ENCODE results near the gene OPCML.

Gene OPCML

DNA sequence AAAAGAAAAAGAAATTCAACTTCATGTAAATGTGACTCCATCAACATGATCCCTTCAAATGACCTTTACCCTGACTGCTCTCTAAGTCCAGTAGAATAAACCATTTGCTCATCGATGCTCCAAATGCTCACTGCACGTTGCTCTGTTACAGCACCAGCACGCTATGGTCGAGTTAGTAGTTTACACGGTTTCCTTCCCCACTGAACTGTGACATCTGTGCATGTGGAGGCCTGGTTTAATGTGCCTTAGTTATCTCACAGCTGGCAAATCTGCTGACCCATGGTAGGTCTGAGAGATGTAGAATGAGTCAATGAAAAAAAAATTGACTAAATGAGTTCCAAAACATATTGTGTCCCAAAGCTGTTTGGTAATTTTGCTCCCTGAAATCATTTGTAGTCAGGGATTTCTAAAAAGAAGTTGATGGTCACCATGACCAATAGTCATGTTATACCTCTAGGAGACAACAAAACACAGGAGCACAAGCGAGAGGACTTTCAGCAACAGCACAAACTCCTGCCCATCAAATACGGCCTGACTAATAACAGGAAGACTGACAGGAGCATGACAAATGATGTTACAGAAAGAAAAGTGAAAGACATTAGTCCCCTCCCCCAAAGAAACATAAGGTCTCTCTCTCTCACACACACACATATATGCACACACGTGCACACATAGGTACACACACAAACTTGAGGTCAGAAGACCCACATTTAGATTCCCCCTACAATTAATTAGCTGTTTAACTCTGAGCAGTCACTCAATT is 624.5 kb downstream of the OPCML start:
- Histone ChIP-seq H3K36me3 (replicated peaks) (no peaks in the 10 kb centered on the region), H3K4me1 (no peaks in the 10 kb centered on the region), H3K9me3 (no peaks in the 10 kb centered on the region), H3K27me3 (ENCODE audit: low read depth) (no peaks in the 10 kb centered on the region), H3K4me3 (no peak overlapping the region)
- in situ Hi-C loops (cut with MboI; ENCODE audit: low sequenced_read_pairs), result no loop called here
- no peak for DNase-seq (ENCODE audit: low spot score in 2 of 2)

DNA sequence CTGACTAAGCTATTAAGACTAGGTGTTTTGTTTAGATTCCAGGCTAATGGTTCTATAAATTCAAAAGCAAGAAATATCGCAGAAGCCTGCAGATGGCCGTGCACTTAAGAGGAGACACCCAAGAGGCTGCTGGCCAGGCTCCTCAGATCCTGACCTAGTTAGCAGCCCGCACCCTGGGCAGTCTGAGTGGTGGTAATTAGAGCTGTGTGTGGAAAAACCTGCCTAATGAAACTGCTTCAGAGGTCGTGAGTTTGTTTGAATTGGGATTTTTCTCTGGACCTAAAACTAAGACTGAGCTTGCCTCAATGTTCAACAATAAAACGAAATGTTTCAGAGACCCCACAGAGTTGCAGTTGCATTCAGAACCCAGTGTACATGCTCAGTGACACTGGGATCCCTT is 627.7 kb downstream of the OPCML start:
- Histone ChIP-seq H3K9me3 (no peaks in the 10 kb centered on the region), H3K4me1 (no peaks in the 10 kb centered on the region), H3K4me3 (no peak overlapping the region), H3K27me3 (ENCODE audit: low read depth) (no peaks in the 10 kb centered on the region), H3K36me3 (replicated peaks) (no peaks in the 10 kb centered on the region)
- in situ Hi-C loops (cut with MboI; ENCODE audit: low sequenced_read_pairs), result no loop called here
- DNase-seq (ENCODE audit: low spot score in 2 of 2), result no peak

DNA sequence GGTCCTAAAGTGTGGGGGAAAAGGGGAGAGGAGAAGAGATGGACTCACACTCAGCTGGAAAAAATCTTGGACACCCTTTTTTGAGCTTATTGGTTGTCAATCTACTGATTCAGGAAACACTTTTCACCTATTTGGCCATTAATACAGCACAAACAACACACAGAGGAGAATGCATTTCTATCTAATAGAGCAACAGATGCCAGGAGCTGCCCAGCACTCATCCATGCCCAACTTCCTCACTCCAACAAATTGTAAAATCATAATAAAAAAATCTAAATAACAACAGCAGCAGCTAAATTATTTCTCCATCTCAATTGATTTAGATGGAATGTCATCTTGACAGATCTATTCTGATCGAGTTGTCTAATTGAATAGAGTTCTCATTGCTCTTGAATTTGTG is 628.2 kb downstream of the OPCML start:
- in situ Hi-C loops (cut with MboI; ENCODE audit: low sequenced_read_pairs), result no loop called here
- DNase-seq (ENCODE audit: low spot score in 2 of 2), result no peak

DNA sequence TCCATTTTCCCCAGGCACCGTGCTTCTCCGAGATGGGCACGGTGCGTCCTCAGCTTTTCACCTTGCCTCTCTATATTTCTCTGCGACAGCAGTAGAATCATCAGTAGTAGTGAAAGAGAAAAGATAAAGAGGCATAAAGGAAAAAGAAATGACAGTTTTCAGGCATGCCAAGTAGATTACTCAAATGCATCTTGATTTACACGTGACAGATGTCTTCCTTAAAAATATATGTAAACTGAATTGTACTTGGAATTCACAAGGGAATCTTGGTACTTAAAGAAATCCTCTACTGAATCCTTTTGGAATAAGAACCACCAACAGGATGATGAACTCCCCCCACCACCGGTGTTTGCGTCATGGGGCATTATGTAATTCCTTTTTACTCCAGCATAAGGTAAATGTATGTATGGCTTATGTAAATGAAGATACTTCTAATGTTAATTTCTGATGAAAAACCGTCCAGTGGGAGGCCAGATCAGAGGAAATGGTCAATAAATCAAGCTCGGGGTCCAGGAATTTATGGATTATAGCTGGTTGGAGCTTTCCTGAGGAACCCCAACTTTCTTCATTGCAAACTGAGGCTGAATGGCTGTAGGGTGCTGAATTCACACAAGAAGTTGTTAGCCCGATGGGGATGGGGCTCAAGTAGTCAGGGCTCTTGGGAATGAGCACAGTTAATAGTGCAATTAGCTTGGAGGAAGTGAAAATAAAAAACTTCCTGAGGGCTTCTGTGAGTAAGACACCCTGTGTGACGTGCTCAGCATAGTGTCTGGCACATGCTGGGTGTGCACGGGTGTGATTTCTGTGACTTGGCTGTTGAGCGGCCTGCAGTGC is 630.4 kb downstream of the OPCML start:
- Histone ChIP-seq H3K36me3 (replicated peaks) (no peaks in the 10 kb centered on the region), H3K9me3 (no peaks in the 10 kb centered on the region), H3K4me1 (no peaks in the 10 kb centered on the region), H3K4me3 (no peak overlapping the region), H3K27me3 (ENCODE audit: low read depth) (no peaks in the 10 kb centered on the region)
- in situ Hi-C loops (cut with MboI; ENCODE audit: low sequenced_read_pairs), result no loop called here
- no peak for DNase-seq (ENCODE audit: low spot score in 2 of 2)

More for the DNA sequence above, 628.2 kb downstream of the OPCML start:
- H3K9me3 ChIP-seq, result no peaks in the 10 kb centered on the region
- no peak overlapping the region for H3K4me3 ChIP-seq
- no peaks in the 10 kb centered on the region for H3K4me1 ChIP-seq
- no peaks in the 10 kb centered on the region for H3K27me3 ChIP-seq (ENCODE audit: low read depth)
- no peaks in the 10 kb centered on the region for H3K36me3 ChIP-seq (replicated peaks)

DNA sequence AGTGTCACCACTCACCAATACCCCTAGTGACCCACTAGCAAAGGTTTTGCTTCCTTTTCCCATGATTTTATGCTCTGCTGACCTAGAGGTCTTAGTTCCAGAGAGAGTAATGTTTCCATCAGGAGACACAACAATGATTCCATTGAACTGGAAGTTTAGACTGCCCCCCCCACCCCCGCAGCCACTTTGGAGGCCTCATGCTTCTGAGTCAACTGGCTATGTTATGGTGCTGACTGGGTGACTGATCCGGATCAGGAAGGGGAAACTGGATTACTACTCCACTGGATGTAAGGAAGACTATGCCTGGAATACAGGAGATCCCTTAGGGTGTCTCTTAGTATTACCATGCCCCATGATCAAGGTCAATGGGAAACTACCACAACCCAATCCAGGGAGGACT is 633.6 kb downstream of the OPCML start:
- DNase-seq (ENCODE audit: low spot score in 2 of 2), result no peak
- no peaks in the 10 kb centered on the region for H3K27me3 ChIP-seq (ENCODE audit: low read depth)
- H3K4me1 ChIP-seq, result no peaks in the 10 kb centered on the region
- no peaks in the 10 kb centered on the region for H3K9me3 ChIP-seq
- in situ Hi-C loops (cut with MboI; ENCODE audit: low sequenced_read_pairs), result no loop called here
- H3K36me3 ChIP-seq (replicated peaks), result no peaks in the 10 kb centered on the region
- no peak overlapping the region for H3K4me3 ChIP-seq

DNA sequence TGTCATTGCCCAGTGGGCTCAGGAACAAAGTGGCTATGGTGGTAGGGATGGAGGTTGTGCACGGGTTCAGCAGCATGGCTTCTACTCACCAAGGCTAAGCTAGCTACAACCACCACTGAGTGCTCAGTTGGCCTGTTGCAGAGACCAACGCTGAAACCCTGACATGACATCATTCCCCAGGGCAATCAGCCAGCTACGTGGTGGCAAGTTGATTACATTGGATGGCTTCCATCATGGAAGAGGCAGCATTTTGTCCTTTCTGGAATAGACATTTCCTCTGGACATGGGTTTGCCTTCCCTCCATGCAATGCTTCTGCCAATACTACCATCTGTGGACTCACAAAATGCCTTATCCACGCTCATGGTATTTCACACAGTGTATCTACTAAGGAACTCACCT is 634.3 kb downstream of the OPCML start:
- Histone ChIP-seq H3K27me3 (ENCODE audit: low read depth) (no peaks in the 10 kb centered on the region), H3K36me3 (replicated peaks) (no peaks in the 10 kb centered on the region), H3K9me3 (no peaks in the 10 kb centered on the region), H3K4me3 (no peak overlapping the region), H3K4me1 (no peaks in the 10 kb centered on the region)
- DNase-seq (ENCODE audit: low spot score in 2 of 2), result no peak
- in situ Hi-C loops (cut with MboI; ENCODE audit: low sequenced_read_pairs), result no loop called here

DNA sequence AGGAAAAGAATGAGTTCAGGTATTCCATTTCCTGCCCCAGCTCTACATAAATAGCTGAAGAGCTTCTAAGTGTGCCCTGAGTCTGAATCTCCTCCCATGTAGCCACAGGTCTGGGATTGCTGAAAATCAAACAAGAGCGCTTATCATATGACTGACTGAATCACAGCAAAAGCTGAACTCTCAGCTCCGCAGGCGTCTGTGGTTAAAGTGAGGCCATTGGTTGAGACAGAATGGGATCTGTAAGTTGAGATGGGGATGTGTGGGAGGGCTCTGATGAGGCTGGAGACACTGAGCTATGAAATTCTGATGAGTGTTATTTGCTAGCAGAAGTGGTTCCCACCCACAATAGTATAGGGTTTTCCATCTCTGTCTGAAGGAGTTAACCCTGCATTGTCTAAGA is 637.0 kb downstream of the OPCML start:
- no peaks in the 10 kb centered on the region for H3K36me3 ChIP-seq (replicated peaks)
- H3K4me3 ChIP-seq, result no peak overlapping the region
- DNase-seq (ENCODE audit: low spot score in 2 of 2), result no peak
- H3K27me3 ChIP-seq (ENCODE audit: low read depth), result no peaks in the 10 kb centered on the region
- no peaks in the 10 kb centered on the region for H3K9me3 ChIP-seq
- in situ Hi-C loops (cut with MboI; ENCODE audit: low sequenced_read_pairs), result no loop called here
- no peaks in the 10 kb centered on the region for H3K4me1 ChIP-seq

DNA sequence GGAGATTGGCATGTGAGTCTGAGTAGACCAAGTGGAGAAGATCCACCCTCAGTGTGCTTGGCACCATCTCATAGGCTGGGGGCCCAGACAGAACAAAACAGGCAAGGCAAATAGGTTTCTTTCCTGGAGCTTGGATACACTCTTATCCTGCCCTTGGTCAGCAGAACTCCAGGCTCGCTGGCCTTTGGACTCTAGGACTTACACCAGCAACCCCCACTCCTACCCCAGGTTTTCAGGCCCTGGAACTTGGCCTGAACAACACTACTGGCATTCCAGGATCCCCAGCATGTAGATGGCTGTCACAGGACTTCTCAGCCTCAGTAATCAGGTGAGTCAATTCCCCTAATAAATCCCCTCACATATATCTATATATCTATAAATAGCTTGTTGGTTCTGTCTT is 637.7 kb downstream of the OPCML start:
- in situ Hi-C loops (cut with MboI; ENCODE audit: low sequenced_read_pairs), result no loop called here
- DNase-seq (ENCODE audit: low spot score in 2 of 2), result no peak

DNA sequence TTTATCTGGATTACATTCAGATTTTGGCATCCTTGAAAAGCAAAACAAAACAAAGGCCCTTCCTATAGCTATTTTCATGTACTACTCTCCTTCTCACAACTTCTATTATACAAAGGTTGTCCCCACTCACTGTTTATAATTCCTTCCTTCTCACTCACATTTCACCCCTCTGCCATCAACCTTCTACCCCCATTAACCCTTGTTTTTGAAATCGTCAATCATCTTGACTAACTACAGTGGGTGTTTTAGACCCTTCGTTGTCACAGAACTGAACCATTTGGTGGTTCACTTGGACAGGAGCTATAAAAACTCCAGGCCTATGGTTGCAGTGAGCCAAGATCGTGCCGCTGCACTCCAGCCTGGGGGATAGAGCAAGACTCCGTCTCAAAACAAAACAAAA is 639.4 kb downstream of the OPCML start:
- no peak for DNase-seq (ENCODE audit: low spot score in 2 of 2)
- H3K9me3 ChIP-seq, result no peaks in the 10 kb centered on the region
- in situ Hi-C loops (cut with MboI; ENCODE audit: low sequenced_read_pairs), result no loop called here
- H3K4me1 ChIP-seq, result no peaks in the 10 kb centered on the region
- no peaks in the 10 kb centered on the region for H3K36me3 ChIP-seq (replicated peaks)
- no peaks in the 10 kb centered on the region for H3K27me3 ChIP-seq (ENCODE audit: low read depth)
- H3K4me3 ChIP-seq, result no peak overlapping the region

More for the DNA sequence above, 637.7 kb downstream of the OPCML start:
- Histone ChIP-seq H3K27me3 (ENCODE audit: low read depth) (no peaks in the 10 kb centered on the region), H3K36me3 (replicated peaks) (no peaks in the 10 kb centered on the region), H3K4me3 (no peak overlapping the region), H3K4me1 (no peaks in the 10 kb centered on the region), H3K9me3 (no peaks in the 10 kb centered on the region)

DNA sequence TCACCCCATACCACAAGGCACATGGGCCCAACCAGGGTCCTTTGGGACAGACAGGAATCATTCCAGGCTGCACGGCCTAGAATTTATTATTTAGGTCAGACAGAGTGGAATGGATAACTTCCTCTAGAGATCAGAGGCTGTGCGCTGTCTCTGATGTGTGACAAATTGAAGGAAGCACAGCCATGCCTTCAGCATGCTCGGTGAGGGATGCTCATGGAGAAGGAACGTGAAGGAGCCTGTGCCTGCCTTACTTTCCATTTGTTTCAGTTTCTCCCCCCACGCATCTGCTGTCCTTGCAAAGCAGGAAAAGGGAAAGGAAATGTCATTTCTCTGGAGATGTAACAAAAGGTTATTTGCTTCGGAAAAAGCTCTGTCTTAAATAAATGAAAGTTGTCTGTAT is 644.1 kb downstream of the OPCML start:
- H3K27me3 ChIP-seq (ENCODE audit: low read depth), result no peaks in the 10 kb centered on the region
- in situ Hi-C loops (cut with MboI; ENCODE audit: low sequenced_read_pairs), result no loop called here
- H3K4me1 ChIP-seq, result no peaks in the 10 kb centered on the region
- no peaks in the 10 kb centered on the region for H3K9me3 ChIP-seq
- H3K36me3 ChIP-seq (replicated peaks), result no peaks in the 10 kb centered on the region
- H3K4me3 ChIP-seq, result no peak overlapping the region
- DNase-seq (ENCODE audit: low spot score in 2 of 2), result no peak

DNA sequence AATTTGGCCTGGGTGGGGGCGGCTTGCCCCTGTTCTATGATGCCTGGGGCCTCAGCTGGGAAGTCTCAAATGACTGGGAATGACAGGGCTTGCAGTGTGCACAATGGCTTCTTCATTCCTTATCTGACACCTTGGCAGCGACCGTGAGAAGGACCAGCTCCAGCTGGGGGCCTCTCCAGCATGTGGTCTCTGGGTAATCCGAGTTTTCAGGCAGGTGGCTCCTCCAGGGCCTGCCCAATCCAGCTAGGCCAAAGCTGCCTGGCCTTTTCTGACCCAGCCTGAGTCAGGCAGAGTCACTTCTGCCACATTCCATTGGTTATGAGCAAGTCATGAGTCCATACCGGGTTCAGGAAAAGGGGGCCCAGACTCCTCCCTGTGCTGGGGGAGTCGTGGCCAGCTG is 646.0 kb downstream of the OPCML start:
- H3K4me1 ChIP-seq, result no peaks in the 10 kb centered on the region
- H3K36me3 ChIP-seq (replicated peaks), result no peaks in the 10 kb centered on the region
- no peaks in the 10 kb centered on the region for H3K9me3 ChIP-seq
- no peak overlapping the region for H3K4me3 ChIP-seq
- no peaks in the 10 kb centered on the region for H3K27me3 ChIP-seq (ENCODE audit: low read depth)
- DNase-seq (ENCODE audit: low spot score in 2 of 2), result no peak
- in situ Hi-C loops (cut with MboI; ENCODE audit: low sequenced_read_pairs), result no loop called here

DNA sequence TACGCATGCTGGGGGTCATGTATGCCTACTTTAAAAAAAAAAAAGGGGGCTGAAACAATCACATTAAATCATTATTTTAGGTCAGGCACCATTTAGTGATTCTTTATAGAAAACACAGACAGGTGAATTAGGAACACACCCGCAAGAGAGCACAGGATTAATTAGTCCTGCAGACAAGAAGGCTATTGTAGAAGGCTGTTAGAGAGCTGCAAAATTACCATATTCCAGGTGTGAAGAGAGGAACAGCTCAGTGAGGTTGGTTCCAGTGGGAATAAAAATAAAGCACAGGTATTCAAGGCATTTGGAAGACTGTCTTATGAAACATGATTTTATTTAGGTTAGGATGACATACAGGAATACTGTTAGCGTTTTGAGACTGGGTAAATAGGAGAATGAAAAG is 649.1 kb downstream of the OPCML start:
- in situ Hi-C loops (cut with MboI; ENCODE audit: low sequenced_read_pairs), result no loop called here

DNA sequence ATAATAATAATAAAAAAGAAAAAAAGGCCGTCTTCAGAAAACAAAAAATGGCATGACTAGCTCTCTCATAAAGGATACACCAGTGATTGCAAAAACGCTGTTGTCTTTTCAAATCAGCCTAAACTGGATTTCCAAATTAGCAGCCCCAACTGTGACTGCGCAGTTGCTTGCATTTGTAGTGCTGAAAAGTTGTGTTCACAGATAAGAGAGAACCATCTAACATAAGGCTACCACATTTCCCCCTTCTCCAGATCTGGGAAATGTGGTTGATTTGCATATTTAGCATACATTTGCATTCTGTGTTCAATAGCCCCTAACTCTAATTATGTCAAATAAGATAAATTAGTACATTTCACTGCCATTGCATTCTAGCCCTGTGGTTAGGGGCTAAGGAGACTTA is 650.7 kb downstream of the OPCML start:
- Histone ChIP-seq H3K36me3 (replicated peaks) (no peaks in the 10 kb centered on the region), H3K4me3 (no peak overlapping the region), H3K9me3 (no peaks in the 10 kb centered on the region), H3K27me3 (ENCODE audit: low read depth) (no peaks in the 10 kb centered on the region), H3K4me1 (no peaks in the 10 kb centered on the region)
- no peak for DNase-seq (ENCODE audit: low spot score in 2 of 2)
- in situ Hi-C loops (cut with MboI; ENCODE audit: low sequenced_read_pairs), result no loop called here

More for the DNA sequence above, 649.1 kb downstream of the OPCML start:
- Histone ChIP-seq H3K9me3 (no peaks in the 10 kb centered on the region), H3K4me1 (no peaks in the 10 kb centered on the region), H3K36me3 (replicated peaks) (no peaks in the 10 kb centered on the region), H3K27me3 (ENCODE audit: low read depth) (no peaks in the 10 kb centered on the region), H3K4me3 (no peak overlapping the region)
- DNase-seq (ENCODE audit: low spot score in 2 of 2), result no peak

DNA sequence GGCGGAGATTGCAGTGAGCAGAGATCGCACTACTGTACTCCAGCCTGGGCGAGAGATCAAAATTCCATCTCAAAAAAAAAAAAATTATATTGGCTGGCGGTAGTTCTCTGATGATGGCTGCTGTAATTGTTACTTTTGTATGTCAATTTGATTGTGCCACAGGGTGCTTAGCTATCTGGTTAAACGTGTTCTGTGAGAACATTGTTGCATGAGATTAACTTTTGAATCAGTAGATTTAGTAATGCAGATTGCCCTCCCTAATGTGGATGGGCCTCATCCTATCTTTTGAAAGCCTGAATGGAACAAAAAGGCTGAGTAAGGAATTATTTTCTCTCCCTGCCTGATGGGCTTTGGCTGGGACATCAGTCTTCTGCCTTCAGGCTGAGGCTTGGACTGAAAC is 654.2 kb downstream of the OPCML start:
- Histone ChIP-seq H3K27me3 (ENCODE audit: low read depth) (no peaks in the 10 kb centered on the region), H3K4me3 (no peak overlapping the region)
- no peak for DNase-seq (ENCODE audit: low spot score in 2 of 2)

More for the DNA sequence above, 654.2 kb downstream of the OPCML start:
- no peaks in the 10 kb centered on the region for H3K36me3 ChIP-seq (replicated peaks)
- in situ Hi-C loops (cut with MboI; ENCODE audit: low sequenced_read_pairs), result no loop called here
- H3K9me3 ChIP-seq, result no peaks in the 10 kb centered on the region
- no peaks in the 10 kb centered on the region for H3K4me1 ChIP-seq
